HCT116 (cell line): Measurements from ENCODE around the gene TRPC6. TPM values are rescaled to one million over a fixed set of nuclear protein-coding genes. Genes with fewer than 3 reads are reported as not detected.

Experiments
- ATAC-seq: fragments of 200-7000 bp; cut with Tn5 transposase; 2 replicates; pipeline ENCODE4 v1.9.1; 2020; ENCODE audit warnings: mild to moderate bottlenecking, moderate library complexity
- BruUV-seq: library from RNA; stranded (reverse); fragments of 400-500 nt; replicated peaks from 2 replicates; lab custom pipeline; 2021; lab: Mats Ljungman, UMichigan
- CTCF ChIA-PET: fragments of 300-600 bp; sonication (Branson Sonifier 250); formaldehyde crosslinking; loops from one replicate; lab custom pipeline; 2021; ENCODE audit warnings: antibody characterized with exemption; lab: Charles Lee
- POLR2A ChIA-PET: fragments of 300-600, 350-600 bp; sonication (Branson Sonifier 250); formaldehyde crosslinking; loops from one replicate; lab custom pipeline; 2021; ENCODE audit warnings: antibody characterized with exemption; lab: Charles Lee
- RAD21 ChIA-PET, 2 experiments: fragments of 300-600 bp; sonication (Branson Sonifier 250); formaldehyde crosslinking; loops; one replicate each; lab custom pipeline; 2023; ENCODE audit warnings: low total read pairs in 2 of 2; ENCODE audit not compliant: uncharacterized antibody in 2 of 2, unreplicated experiment in 2 of 2, low non-redundant PET in 1 of 2; lab: Charles Lee
- DNase-seq: peaks from one replicate; pipeline ENCODE4 v3.0.0-alpha.2; 2010; ENCODE audit warnings: low read depth, low spot score
- H2AFZ ChIP-seq: fragments of 200-600 bp; shearing (Covaris generic), sonication (generic); 2 replicates; pipeline ENCODE4 v1.6.1; 2017; ENCODE audit warnings: low read depth, mixed run types, mixed read lengths, antibody characterized with exemption, low read length; ENCODE audit not compliant: poor library complexity, severe bottlenecking
- H3K27ac ChIP-seq: 2 replicates; pipeline ENCODE4 v1.5.1; 2012; ENCODE audit warnings: low read depth, low read length
- H3K27me3 ChIP-seq: fragments of 200-600 bp; sonication (generic); 2 replicates; pipeline ENCODE4 v1.6.1; 2016; ENCODE audit warnings: mixed run types, low read length, mixed read lengths; ENCODE audit not compliant: insufficient read depth
- H3K36me3 ChIP-seq, 2 experiments: fragments of 200-500 bp in 1 of 2; fragments of 200-600 bp in 1 of 2; sonication (Bioruptor generic) in 1 of 2; sonication (generic) in 1 of 2; 2 replicates each; pipeline versions ENCODE4 v1.5.1 to v1.6.1; 2014 to 2016; ENCODE audit warnings: low read length in 2 of 2, inconsistent platforms in 1 of 2, mixed read lengths in 1 of 2, mixed run types in 1 of 2; ENCODE audit not compliant: insufficient read depth in 2 of 2, control insufficient read depth in 1 of 2
- H3K4me1 ChIP-seq, 2 experiments: fragments of 200-600 bp in 1 of 2; sonication (generic) in 1 of 2; 2 replicates each; pipeline versions ENCODE4 v1.5.1 to v1.6.1; 2012 to 2017; ENCODE audit warnings: low read length in 2 of 2, inconsistent platforms in 1 of 2, mild to moderate bottlenecking in 1 of 2, mixed read lengths in 1 of 2, mixed run types in 1 of 2, moderate library complexity in 1 of 2; ENCODE audit not compliant: insufficient read depth in 2 of 2, control insufficient read depth in 1 of 2
- H3K4me2 ChIP-seq: fragments of 200-600 bp; sonication (generic); 2 replicates; pipeline ENCODE4 v1.6.1; 2017; ENCODE audit warnings: mixed run types, low read length, mixed read lengths
- H3K4me3 ChIP-seq, 2 experiments: fragments of 200-600 bp in 1 of 2; sonication (generic) in 1 of 2; replicated peaks in 1 of 2; 2 replicates each; pipeline ENCODE4 v1.5.1; 2011 to 2016; ENCODE audit warnings: low read length in 2 of 2, control low read depth in 1 of 2, low read depth in 1 of 2, mild to moderate bottlenecking in 1 of 2, mixed read lengths in 1 of 2, mixed run types in 1 of 2
- H3K79me2 ChIP-seq: fragments of 200-600 bp; sonication (generic); 2 replicates; pipeline ENCODE4 v1.6.1; 2017; ENCODE audit warnings: mild to moderate bottlenecking, mixed run types, low read length, moderate library complexity, mixed read lengths; ENCODE audit not compliant: insufficient read depth
- H3K9ac ChIP-seq: fragments of 200-600 bp; sonication (generic); 2 replicates; pipeline ENCODE4 v1.6.1; 2016; ENCODE audit warnings: low read length, mixed read lengths
- H3K9me2 ChIP-seq: fragments of 200-600 bp; sonication (generic), shearing (Covaris generic); 2 replicates; pipeline ENCODE4 v1.6.1; 2017; ENCODE audit warnings: mixed run types, mild to moderate bottlenecking, moderate library complexity; ENCODE audit not compliant: insufficient read depth
- H3K9me3 ChIP-seq, 2 experiments: fragments of 200-500 bp in 1 of 2; fragments of 200-600 bp in 1 of 2; sonication (Bioruptor generic) in 1 of 2; sonication (generic) in 1 of 2; 2 replicates each; pipeline ENCODE4 v1.6.1; 2014 to 2017; ENCODE audit warnings: low read length in 2 of 2, mixed read lengths in 2 of 2, inconsistent platforms in 1 of 2, low read depth in 1 of 2, mild to moderate bottlenecking in 1 of 2, mixed run types in 1 of 2, moderate library complexity in 1 of 2; ENCODE audit not compliant: control insufficient read depth in 1 of 2, insufficient read depth in 1 of 2
- H4K20me1 ChIP-seq: fragments of 200-600 bp; sonication (generic), shearing (Covaris generic); 2 replicates; pipeline ENCODE4 v1.6.1; 2017; ENCODE audit warnings: mixed run types, mild to moderate bottlenecking, moderate library complexity; ENCODE audit not compliant: insufficient read depth
- ATF3 ChIP-seq: IDR thresholded peaks from 2 replicates; pipeline ENCODE4 v1.6.1; 2012
- CEBPB ChIP-seq: IDR thresholded peaks from 2 replicates; pipeline ENCODE4 v1.6.1; 2012; ENCODE audit warnings: low read depth
- EGR1 ChIP-seq: IDR thresholded peaks from 2 replicates; pipeline ENCODE4 v1.6.1; 2012; ENCODE audit warnings: low read depth
- EZH2phosphoT487 ChIP-seq: fragments of 200-600 bp; IDR thresholded peaks from 2 replicates; pipeline ENCODE4 v1.6.1; 2018; ENCODE audit warnings: antibody characterized with exemption, borderline replicate concordance
- JUND ChIP-seq: IDR thresholded peaks from 2 replicates; pipeline ENCODE4 v1.6.1; 2012
- POLR2AphosphoS5 ChIP-seq: IDR thresholded peaks from 2 replicates; pipeline ENCODE4 v1.6.1; 2011; ENCODE audit warnings: mild to moderate bottlenecking, low read depth, low read length, moderate library complexity
- RAD21 ChIP-seq: IDR thresholded peaks from 2 replicates; pipeline ENCODE4 v1.6.1; 2012; ENCODE audit warnings: low read depth, mild to moderate bottlenecking
- REST ChIP-seq: IDR thresholded peaks from 2 replicates; pipeline ENCODE4 v1.6.1; 2012; ENCODE audit warnings: low read depth
- SIN3A ChIP-seq: IDR thresholded peaks from 2 replicates; pipeline ENCODE4 v1.6.1; 2012; ENCODE audit warnings: low read depth
- SRF ChIP-seq: IDR thresholded peaks from 2 replicates; pipeline ENCODE4 v1.6.1; 2012; ENCODE audit warnings: low read depth
- TCF7L2 ChIP-seq: IDR thresholded peaks from 2 replicates; pipeline ENCODE4 v1.7.0; 2011; ENCODE audit warnings: borderline replicate concordance, inconsistent platforms; ENCODE audit not compliant: insufficient read depth, insufficient read length; ENCODE audit errors: extremely low read depth
- YY1 ChIP-seq: IDR thresholded peaks from 2 replicates; pipeline ENCODE4 v1.6.1; 2011; ENCODE audit warnings: low read length, low read depth, moderate library complexity, mild to moderate bottlenecking; ENCODE audit not compliant: insufficient replicate concordance; ENCODE audit errors: extremely low read depth
- ZFX ChIP-seq: fragments of 450-650 bp; IDR thresholded peaks from 2 replicates; pipeline ENCODE4 v1.6.1; 2017
- intact Hi-C: fragments of 100-400 bp; cut with micrococcal nuclease; formaldehyde crosslinking; loops from 2 replicates; pipeline ENCODE4 v1.10.0; 2022
- total RNA-seq: library from RNA; stranded (reverse); gene quantifications from one replicate; pipeline ENCODE4 v1.2.1, GENCODE V29; 2021; ENCODE audit not compliant: unreplicated experiment
- TF ChIP-seq, protein P1 (sequence below): IDR thresholded peaks from 2 replicates; pipeline ENCODE4 v1.6.1; 2011; ENCODE audit warnings: mild to moderate bottlenecking, low read length, moderate library complexity; ENCODE audit not compliant: insufficient replicate concordance; ENCODE audit errors: extremely low read depth

The TRPC6 gene
- total RNA-seq, 1 experiment from 2014 or later = not detected

DNA sequence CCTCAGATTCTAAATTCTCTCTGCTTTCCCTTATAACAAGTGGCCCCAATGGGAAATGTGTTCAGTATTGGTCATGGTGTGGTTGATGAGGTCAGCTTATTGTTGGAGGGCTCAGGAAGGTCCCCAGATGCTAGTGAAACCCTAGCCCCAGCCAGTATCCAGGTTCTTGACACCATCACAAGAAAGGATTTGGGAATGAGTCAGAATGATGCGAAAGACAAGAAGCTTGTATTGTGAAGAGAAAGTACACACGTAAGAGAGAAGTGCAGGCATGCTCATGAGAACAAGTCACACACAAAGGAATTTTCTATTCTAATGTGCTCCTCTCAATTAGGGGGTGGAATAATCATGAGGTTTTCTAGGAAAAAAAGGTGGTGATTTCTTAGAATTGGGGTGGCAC, 34.9 kb upstream of the TRPC6 start (continued):
- TF ChIP-seq SRF (no peak), ATF3 (no peak), EZH2phosphoT487 (no peak), TCF7L2 (no peak), SIN3A (no peak), POLR2AphosphoS5 (no peak), JUND (no peak)
- TF ChIP-seq, all 23 proteins: peak for 0

DNA sequence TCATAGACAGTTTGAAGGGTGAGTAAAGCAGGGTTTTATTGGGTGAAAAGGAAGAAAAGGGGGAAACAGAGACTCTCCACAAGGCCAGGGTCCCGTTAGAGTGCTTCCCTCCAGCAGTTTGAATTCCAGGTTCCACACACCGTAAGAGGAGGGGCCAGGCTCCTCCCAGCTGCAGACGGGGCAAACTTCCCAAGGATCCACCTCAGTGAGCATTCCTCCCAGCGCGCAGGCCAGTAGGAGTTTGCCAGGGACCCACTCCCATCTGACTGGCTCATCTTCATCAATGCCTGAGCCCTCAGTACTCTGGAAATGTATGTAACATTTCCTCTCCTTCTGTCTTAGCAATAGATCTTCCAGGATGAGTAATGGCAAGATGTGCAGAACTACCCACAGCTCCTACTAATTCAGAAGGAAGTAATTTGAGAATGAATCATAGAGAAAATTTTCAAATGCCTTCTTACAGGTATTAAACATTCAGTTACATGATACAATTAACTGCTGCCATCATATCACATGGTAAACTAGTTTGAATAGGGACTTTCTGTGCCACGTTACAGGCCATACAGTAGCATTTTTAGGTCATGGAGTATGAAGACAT, 34.0 kb upstream of the TRPC6 start:
- Histone ChIP-seq H2AFZ (no peak overlapping the region), H4K20me1 (no peaks in the 10 kb centered on the region), H3K4me1 (no peaks in the 10 kb centered on the region), H3K9ac (no peak overlapping the region), H3K4me2 (no peak overlapping the region), H3K27me3 (no peaks in the 10 kb centered on the region), H3K4me3 (no peak overlapping the region), H3K36me3 (no peaks in the 10 kb centered on the region)
- POLR2A ChIA-PET = no interaction called here
- RAD21 ChIA-PET = no interaction called here
- DNase-seq = no peak
- no peak for ATAC-seq
- TF ChIP-seq EGR1 = no peak
- TF ChIP-seq CEBPB = no peak
- no peak for TF ChIP-seq YY1
- TF ChIP-seq RAD21 = no peak
- no peak for TF ChIP-seq REST
- TF ChIP-seq ZFX = no peak
- TF ChIP-seq, protein P1, sequence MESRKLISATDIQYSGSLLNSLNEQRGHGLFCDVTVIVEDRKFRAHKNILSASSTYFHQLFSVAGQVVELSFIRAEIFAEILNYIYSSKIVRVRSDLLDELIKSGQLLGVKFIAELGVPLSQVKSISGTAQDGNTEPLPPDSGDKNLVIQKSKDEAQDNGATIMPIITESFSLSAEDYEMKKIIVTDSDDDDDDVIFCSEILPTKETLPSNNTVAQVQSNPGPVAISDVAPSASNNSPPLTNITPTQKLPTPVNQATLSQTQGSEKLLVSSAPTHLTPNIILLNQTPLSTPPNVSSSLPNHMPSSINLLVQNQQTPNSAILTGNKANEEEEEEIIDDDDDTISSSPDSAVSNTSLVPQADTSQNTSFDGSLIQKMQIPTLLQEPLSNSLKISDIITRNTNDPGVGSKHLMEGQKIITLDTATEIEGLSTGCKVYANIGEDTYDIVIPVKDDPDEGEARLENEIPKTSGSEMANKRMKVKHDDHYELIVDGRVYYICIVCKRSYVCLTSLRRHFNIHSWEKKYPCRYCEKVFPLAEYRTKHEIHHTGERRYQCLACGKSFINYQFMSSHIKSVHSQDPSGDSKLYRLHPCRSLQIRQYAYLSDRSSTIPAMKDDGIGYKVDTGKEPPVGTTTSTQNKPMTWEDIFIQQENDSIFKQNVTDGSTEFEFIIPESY = no peak
- TF ChIP-seq EZH2phosphoT487 = no peak
- no peak for TF ChIP-seq ATF3
- TF ChIP-seq, all 23 proteins: peak for 0
- intact Hi-C loops = no loop called here
- no peaks in the 10 kb centered on the region for H3K9me3 ChIP-seq
- H3K9me2 ChIP-seq = no peaks in the 10 kb centered on the region
- no peaks in the 10 kb centered on the region for H3K79me2 ChIP-seq
- no peak overlapping the region for H3K27ac ChIP-seq
- BruUV-seq = no TSS peak
- CTCF ChIA-PET = no interaction called here
